D721Med (cell line): ENCODE measurements around the gene MAP2K3.
"Not testable (repeated sequence)": the region's sequence is repeated elsewhere in the genome, so short reads cannot be mapped to it uniquely, and the experiment has no call there.

ENCODE experiments used
- DNase-seq: peaks from one replicate; pipeline ENCODE4 v3.0.0; 2011; ENCODE audit warnings: low spot score; ENCODE audit not compliant: insufficient read length
- FAIRE-seq: peaks from 2 replicates; lab custom pipeline; 2011; peaks lifted over from hg19 to GRCh38; lab: Jason Lieb, UNC
- CTCF ChIP-seq: IDR thresholded peaks from 2 replicates; pipeline ENCODE4 v1.5.1; 2012; ENCODE audit warnings: mild to moderate bottlenecking, control low read depth; ENCODE audit not compliant: insufficient read depth; ENCODE audit errors: missing control alignments

The MAP2K3 gene

GRCh38 chr17:21345236-21345635, 60.7 kb downstream of the MAP2K3 start:
- no peak for FAIRE-seq
- no peak for TF ChIP-seq CTCF
- no peak for DNase-seq

- not testable (repeated sequence) for FAIRE-seq, DNase-seq
Observed at GRCh38 chr17:21346107-21346506, 61.6 kb downstream of the MAP2K3 start.

- not testable (repeated sequence) for FAIRE-seq, DNase-seq
Observed at GRCh38 chr17:21346651-21347250, 62.2 kb downstream of the MAP2K3 start.

GRCh38 chr17:21347660-21348059, 63.1 kb downstream of the MAP2K3 start:
- FAIRE-seq, DNase-seq: not testable (repeated sequence)

- FAIRE-seq, DNase-seq: not testable (repeated sequence)
Observed at GRCh38 chr17:21348081-21348925, 63.8 kb downstream of the MAP2K3 start.

GRCh38 chr17:21348926-21349261, 64.4 kb downstream of the MAP2K3 start:
- not testable (repeated sequence) for FAIRE-seq, DNase-seq

- not testable (repeated sequence) for FAIRE-seq, DNase-seq
Observed at GRCh38 chr17:21349358-21350050, 65.0 kb downstream of the MAP2K3 start.

- FAIRE-seq, DNase-seq: not testable (repeated sequence)
Observed at GRCh38 chr17:21350495-21350894, 66.0 kb downstream of the MAP2K3 start.

GRCh38 chr17:21351366-21352065, 67.0 kb downstream of the MAP2K3 start:
- FAIRE-seq, result no peak
- TF ChIP-seq CTCF, result no peak
- DNase-seq, result no peak

GRCh38 chr17:21352221-21352980, 67.9 kb downstream of the MAP2K3 start:
- TF ChIP-seq CTCF, result no peak
- FAIRE-seq (no peak), DNase-seq (no peak)
